NCI-H146 treated with DMSO at 0.1 percent for 48 hours (cell line): ENCODE data around the gene MAP4K3.
"Not testable (repeated sequence)": the region's sequence is repeated elsewhere in the genome, so short reads cannot be mapped to it uniquely, and the experiment has no call there.

Experiments
- DNase-seq: peaks from one replicate; lab custom pipeline; 2025; ENCODE audit not compliant: unreplicated experiment; lab: John Stamatoyannopoulos, UW

MAP4K3 gene

DNA sequence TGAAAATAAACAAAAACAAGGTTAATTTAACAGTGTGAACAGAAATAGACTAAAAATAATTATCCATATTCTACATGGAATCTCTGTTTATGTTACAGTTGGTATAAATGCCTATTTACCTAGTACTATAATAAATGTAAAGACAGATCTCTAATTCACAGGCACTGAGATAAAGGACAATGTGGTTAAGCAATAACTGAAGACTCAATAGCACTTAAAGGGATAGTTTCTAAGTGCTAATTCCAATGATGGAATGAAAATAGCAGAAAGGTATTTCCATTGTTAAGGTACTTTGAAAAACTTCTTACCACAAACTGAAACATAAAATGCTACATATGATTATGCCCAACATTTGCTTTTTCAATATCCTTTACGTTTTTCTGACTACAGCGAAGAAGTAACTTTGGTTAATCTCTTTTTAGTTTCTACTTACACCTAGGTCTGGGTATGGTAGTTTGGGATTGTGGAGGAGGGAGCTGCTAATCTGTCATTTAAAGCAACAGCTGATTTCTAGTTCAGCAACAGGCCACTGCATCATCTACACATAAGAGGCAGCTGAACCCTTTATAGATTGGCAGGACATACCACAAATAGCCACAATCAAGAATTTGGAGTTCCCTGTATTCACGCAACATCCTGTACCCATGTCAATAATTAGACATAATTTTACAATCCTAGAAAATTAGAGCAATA is 27.2 kb downstream of the MAP4K3 start:
- no peak for DNase-seq

DNA sequence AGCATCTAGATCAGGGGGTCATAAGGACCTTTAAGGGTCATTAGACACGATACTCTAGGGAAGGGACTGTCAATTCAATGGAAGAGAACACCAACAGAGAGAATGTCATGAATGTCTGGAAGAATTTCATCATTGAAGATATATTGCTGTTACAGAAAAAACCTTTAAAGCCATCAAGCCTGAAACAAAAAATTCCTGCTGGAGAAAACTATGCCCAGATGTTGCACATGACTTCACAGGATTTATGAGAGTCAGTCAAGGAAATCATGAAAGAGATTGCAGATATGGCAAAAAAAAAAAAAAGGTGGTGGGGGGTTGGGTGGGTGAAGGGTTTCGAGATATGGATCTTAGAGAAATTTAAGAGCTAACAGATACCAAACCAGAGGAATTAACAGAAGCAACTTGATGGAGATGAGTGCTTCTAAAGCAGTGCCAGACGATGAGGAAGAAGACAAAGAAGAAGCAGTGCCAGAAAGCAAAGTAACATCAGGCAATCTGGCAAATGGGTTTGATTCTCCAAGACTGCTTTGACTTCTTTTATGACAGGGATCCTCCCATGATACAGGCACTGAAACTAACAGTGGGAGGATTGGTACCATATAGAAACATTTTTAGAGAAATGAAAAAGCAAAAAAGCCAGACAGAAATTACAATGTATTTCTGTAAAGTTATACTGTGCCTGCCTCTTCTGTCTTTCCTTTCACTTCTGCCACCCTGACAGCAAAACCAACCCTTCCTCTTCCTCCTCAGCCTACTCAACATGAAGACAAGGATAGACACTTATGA is 28.5 kb downstream of the MAP4K3 start:
- DNase-seq: no peak

DNA sequence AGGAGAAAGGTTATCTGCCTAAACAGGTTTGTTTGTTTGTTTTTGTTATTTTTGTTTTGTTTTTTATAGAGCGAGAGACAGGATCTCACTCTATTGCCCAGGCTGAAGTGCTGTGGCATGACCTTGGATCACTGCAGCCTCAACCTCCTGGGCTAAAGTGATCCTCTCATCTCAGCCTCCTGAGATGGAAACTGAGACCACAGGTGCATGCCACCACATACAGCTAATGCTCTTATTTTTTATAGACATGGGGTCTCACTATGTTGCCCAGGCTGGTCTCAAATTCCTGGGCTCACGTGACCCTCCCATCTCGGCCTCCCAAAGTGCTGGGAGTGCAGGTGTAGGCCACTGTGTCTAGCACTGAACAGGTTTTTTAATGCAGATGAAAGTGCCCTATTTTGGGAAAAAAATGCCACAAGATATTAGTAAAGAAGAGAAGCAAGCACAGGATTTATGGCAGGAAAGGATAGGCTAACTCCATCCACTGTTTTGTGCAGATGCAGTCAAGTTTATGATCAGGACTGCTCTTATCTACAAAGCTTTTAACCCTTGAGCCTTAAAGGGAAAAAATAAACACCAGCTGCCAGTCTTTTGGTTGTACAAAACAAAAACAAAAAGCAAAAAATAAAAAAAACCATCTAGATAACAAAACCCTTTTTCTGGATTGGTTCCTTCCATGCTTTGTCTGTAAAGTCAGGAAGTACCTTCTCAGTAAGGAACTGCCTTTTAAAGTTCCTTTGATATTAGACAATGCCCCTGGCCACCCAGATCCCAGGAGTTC is 29.4 kb downstream of the MAP4K3 start:
- no peak for DNase-seq

DNA sequence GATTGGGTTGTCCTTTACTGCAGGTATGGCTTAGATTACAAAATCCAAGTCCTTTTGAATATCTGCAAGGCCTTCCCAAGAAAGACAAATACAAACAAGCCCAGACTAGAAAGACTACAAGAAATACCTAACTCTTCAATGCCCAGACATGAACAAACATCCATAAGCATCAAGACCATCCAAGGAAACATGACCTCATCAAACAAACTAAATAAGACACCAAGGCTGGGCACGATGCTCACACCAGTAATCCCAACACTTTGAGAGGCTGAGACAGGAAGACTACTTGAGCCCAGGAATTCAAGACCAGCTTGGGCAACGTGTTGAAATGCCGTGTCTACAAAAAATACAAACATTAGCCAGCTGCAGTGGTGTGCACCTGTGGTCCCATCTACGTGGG is 31.7 kb downstream of the MAP4K3 start:
- DNase-seq: no peak

DNA sequence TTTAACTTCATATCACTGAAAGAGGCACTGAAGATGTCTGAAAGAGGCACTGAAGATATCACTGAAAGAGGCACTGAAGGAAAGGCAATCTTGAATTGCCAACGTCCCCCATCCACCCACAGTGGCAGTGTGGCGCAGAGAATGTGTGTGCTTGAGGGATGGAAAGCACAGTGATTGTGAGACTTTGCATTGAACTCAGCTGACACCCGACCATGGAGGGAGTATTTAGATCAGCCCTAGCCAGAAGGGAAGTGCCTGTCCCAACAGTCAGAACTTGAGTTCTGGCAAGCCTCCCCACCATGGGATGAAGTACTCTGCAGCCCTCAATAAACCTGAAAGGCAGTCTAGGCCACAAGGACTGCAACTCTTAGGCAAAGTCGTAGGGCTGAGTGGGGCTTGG is 33.8 kb downstream of the MAP4K3 start:
- no peak for DNase-seq

DNA sequence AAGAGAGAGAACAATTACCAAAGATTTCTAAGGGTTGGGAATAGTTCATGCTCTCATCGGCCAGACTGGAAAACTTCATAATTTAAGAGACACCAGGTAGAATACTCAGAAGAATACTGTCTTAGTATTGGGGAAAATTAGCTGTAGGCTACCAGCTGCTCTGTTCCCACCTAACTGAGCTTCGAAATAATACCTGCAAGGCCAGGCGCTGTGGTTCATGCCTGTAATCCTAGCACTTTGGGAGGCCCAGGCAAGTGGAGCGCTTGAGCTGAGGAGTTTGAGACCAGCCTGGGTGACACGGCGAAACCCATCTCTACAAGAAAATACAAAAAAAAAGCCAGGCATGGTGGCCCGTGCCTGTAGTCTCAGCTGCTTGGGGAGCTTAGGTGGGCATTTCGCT is 35.8 kb downstream of the MAP4K3 start:
- no peak for DNase-seq

DNA sequence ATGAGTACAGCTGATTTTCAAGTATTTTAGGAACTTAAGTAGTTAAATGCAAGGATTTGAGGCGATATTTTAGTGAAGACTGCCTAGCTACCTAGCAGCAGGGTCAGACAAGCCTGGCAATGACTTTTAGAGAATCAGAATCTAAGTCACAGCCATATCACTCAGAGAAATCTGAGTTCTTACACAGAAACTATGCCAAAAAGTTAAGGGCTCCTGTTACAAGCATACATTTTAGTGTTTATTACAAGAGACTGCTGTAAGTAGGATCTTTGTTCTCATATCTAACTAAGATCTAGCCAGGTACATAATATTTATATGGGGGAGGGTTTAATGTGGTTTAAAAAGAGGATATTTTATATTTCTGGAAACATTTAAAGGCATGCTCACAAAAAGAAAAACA is 37.5 kb downstream of the MAP4K3 start:
- no peak for DNase-seq

DNA sequence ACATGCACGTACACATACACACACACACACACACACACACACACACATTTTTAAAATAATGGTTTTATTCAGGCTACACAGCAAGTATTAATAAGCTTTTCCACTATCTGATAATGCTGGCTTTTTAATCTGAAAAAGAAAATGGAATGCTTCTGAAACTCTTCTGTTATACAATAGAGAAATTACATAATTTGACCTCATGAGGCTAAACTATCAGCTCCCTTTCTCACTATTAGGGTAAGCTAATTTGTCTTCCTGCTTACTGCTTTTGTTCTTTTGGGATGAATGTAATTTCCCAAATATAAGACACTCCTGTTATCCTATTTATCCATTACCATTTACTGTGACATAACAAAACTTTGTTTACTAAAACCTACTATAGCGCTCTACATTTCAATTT is 41.8 kb downstream of the MAP4K3 start:
- DNase-seq: no peak

DNA sequence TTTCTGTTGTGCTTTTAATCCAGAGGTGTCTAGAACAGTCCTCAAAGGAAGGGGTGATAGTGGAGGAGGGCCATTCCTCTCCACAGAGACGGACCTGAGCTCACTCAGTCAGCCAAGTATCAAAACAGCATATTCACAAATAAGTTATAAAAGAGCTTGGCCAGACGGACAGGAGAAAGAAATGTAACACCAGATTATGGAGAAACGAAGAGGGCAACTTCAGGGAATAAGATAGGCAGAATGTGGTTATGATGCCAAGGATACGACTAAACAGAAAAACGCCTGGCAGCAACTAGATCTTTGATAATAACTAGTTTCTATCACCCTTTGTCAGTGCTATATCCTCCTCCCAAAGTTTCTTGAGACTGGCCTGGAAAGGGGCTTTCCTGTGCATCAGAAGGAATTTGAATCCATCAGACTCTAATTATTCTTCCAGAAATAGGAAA is 42.5 kb downstream of the MAP4K3 start:
- no peak for DNase-seq

DNA sequence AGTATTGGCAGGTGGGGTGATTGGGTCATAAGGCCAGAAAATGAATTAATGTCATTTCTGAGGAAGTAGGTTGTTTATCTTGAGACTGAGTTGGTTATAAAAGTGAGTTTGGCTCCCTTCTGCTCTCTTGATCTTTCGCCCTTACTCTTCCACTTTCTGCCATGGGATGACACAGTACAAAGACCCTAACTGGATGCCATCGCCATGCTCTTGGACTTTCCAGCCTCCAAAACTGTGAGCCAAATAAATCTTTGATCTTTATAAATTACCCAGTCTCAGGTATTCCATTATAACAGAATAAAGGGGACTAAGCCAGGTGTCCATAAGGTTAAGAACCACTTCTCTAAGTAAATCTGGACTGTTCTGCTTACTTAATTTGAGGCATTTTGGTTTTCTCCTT is 44.4 kb downstream of the MAP4K3 start:
- DNase-seq: no peak

DNA sequence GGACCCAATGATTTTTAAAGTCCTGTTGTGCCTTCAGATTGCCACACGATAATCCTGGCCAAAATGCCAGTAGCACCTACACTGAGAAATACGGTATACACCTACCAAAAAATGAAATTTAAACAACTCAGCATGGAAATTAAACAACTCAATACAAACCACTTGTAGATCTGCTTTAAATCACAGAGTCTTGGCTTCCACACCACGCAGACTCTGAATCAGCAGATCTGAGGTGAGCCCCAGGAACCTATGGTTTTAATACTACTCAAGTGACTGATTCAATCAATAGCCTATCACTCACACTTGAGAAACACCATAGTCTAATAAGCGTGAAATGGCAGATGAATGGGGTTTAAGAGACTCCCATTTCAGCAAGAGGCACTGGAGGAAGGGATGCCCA is 46.9 kb downstream of the MAP4K3 start:
- DNase-seq: no peak

DNA sequence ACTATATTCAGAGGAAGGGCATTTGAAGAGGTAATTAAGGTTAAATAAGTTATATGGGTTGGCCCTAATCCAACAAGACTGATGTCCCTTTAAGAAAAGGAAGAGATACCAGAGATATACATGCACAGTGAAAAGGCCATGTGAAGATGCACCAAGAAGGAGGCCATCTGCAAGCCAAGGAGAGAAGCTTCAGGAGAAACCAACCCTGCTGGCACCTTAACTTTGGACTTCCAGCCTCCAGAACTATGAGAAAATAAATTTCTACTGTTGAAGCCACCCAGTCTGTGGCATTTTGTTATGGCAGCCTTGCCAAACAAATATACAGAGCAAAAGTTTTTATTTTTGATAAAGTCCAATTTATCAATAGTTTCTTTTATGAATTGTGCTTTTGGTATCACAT is 51.0 kb downstream of the MAP4K3 start:
- no peak for DNase-seq

DNA sequence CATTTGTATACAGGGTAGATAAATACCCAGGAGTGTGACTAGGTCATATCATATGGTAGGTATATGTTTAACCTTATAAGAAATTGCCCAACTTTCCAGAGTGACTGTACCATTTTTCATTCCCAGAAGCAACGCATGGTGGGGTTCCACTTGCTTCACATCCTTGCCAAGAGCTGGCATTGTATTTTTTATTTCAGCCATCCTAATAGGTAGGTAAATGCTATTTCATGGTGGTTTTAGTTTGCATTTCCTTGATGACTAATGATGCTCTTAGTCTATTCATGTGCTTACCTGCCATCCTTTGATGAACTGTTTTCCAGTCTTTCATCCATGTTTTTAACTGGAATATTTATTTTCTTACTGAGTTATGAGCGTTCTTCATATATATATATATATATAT is 51.9 kb downstream of the MAP4K3 start:
- no peak for DNase-seq

DNA sequence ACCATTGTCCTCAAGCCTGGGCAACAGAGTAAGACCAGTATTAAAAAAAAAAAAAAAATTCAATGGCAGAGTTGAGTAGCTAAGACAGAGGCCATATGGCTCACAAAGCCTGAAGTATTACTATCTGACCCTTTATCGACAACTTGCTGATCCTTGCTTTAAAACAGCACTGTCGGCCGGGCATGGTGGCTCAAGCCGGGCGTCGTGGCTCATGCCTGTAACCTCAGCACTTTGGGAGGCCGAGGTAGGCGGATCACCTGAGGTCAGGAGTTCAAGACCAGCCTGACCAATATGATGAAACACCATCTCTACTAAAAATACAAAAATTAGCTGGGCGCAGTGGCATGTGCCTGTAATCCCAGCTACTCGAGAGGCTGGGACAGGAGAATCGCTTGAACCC is 53.0 kb downstream of the MAP4K3 start:
- not testable (repeated sequence) for DNase-seq

DNA sequence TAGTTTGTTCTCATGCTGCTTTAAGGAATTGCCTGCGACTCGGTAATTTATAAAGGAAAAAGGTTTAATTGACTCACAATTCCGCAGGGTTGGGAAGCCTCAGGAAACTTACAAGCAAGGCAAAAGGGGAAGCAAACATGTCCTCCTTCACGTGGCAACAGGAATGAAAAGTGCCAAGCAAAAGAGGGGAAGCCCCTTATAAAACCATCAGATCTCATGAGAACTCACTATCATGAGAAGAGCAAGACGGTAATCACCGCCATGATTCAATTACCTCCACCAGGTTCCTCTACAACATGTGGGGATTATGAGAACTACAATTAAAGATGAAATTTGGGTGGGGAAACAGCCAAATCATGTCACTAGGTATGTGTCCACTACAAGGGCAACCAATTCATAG is 53.9 kb downstream of the MAP4K3 start:
- no peak for DNase-seq

DNA sequence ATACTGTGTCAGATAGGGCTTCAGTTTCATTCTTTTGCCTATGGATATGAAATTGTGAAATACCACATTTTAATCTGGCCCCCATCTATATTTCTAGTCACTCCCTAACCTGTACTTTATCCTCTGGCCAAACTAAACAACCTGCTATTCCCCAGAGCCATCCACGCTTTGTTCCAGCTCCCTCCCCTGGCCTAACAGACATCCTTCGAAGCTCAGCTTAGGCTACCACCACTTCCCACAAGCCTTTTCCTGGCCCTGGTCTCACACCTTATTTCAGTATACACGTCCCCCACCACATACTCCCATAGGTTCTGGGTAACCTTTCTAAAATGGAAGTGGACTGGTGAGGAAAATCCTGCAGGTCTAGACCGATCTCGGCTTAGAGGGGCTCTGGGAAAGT is 55.4 kb downstream of the MAP4K3 start:
- no peak for DNase-seq

DNA sequence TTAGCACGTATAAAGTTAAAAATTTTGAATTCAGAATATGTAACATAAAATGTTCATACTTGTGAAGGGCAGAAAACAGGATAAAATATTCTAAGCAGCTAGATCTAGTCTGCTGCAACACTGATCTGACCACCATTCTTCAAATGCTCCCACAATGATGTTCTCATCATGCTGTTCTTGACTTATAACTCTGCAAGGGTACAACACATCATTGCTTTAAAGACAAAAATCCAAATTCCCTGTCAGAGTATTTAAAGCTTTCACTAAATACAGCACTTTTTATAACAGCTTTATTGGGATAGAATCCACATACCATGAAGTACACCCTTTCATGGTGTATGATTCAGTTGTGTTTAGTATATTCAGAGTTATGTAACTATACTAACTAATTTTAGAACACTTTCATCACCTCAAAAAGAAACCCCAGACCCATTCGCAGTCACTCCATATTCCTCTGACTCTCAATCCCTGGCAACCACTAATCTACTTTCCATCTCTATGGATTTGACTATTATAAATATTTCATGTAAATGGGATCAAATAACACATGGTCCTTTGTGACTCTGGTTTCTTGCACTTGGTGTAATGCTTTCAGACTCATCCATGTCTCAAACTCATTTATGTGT is 56.4 kb downstream of the MAP4K3 start:
- no peak for DNase-seq

DNA sequence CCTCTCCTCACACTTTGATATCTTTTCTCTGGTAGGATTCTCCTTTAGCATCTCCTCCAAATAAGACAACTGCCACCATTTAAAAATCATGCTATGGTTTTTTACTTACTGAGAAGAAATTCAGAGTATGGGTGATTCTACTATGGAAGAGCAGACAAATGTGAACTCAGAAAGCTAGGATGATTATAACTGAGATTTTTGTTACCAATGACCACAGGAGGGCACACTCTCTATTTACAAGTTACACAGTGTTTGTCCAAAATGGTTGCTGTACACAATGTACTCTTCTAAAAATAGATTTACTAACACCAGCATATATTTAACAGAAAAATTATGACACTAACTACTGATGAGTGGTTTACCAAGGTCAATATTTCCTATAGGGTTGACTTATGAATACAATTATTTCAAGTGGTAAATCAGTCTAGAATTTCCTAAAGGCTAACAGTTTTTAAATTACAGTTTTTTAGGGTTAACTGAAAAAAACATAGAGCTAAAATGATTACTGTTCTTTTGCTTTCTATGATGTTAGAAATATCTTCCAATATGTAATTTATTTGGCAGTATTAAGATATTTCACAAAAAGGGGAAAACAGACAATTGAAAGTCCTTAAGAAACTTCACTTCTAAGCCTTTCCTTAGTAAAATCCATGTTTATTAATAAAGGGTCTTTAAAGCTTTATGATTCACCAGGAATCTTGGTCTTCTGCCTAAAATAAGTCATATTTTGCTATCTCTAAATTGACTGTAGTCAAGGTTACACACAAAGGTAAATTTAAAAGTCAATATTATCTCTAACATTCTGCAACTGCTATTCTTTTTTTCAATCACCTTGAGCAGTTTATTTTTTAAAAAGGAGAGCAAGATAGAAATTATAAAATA is 57.2 kb downstream of the MAP4K3 start:
- peak; percentile 36 for DNase-seq

DNA sequence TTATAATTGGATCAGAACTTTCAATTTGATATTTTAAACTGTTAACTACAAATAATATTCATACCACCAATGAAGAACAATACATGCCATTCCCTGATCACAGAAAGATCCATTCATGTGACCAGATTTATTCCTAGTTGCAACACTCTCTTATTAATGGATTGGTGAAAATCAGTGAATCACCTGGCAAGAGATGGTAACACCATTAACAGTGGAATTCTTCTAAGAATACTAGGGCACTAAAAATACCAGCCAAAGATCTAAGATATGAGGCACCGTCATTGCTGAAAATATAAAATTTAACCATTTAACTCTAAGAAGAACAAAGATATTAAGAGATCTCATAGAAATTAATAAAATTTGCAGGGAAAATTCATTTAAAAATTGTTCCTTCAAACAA is 58.1 kb downstream of the MAP4K3 start:
- no peak for DNase-seq

DNA sequence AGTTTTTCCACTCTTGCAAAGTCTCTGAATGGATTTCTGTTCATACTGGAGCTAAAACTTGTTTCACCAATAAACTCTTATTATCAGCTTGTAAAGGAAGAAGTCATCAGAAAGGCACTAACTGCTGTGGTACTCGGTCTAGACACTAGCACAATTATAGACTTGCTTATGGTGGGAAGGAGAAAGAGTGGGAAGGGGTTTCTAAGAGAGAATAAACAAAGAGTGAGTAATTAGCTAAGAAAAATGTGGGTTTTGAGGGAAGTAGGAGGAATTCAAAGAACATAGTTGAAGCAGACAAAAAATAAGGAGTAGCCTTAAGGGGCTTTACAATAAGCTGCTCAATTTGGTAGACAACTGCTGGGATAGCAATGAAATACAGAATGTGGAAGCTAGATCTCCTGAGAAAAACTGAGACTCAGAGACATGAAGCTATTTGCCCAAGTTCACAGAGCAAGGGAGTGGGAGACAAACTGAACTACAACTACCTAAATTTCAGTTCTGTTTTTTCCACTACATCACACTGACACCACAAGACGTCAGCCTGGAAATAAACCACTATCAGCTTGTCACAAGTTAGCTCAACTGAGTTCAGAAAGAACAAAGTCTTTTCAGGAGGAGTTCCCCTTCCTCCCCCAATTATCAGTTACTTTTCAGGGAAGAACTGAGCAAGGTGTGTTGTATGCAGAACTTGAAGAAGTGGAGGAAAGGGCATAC is 59.7 kb downstream of the MAP4K3 start:
- DNase-seq: no peak
